ENCODE measurements around the gene HGF. TPM values are rescaled to one million over a fixed set of nuclear protein-coding genes. Genes with fewer than 3 reads are reported as not detected.

Gene HGF
- polyA plus RNA-seq, 1 of the 3 experiments (the other 2 are of a cell fraction), result 1.5 TPM

DNA sequence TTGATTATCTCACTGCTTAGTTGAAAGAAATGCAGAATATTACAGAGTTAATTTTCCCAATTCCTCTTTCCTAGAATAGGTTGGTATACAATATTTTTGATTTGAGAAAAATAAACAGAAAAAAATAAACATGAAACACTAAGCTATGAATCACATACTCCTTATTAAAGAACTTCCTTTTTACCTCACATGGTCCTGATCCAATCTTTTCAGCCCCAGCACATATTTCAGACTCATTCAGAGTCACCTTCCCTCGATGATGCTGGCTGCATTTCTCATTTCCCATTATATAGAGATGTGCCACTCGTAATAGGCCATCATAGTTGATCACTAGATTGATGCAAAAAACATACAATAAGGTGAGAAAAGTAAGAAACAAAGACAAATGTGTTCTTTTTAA, 64.6 kb downstream of the HGF start (continued):
- TF ChIP-seq REST (IDR thresholded peaks at IDR 0.05; ENCODE audit: low read depth, low read length) (no peak), MXI1 (IDR thresholded peaks at IDR 0.05; ENCODE audit: low read depth, low read length) (no peak), TEAD4 (IDR thresholded peaks at IDR 0.05; ENCODE audit: borderline replicate concordance, insufficient read depth) (no peak), NRF1 (IDR thresholded peaks at IDR 0.05; ENCODE audit: low read depth, low read length) (no peak)
- TF ChIP-seq, protein P1, sequence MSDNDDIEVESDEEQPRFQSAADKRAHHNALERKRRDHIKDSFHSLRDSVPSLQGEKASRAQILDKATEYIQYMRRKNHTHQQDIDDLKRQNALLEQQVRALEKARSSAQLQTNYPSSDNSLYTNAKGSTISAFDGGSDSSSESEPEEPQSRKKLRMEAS (IDR thresholded peaks at IDR 0.05; ENCODE audit: low read depth), result no peak

GRCh38 chr7:81704595-81704994, 65.3 kb downstream of the HGF start:
- Histone ChIP-seq H3F3A (replicated peaks; ENCODE audit: insufficient read depth) (no peaks in the 10 kb centered on the region), H3K4me1 (ENCODE audit: control insufficient read depth in 1 of 2, insufficient read depth in 2 of 2, low read depth in 1 of 2, low read length in 1 of 2) (peaks cover 0 to 4% of the 10 kb centered on the region in 2 experiments; a peak in 1 of 4 replicates), H3K4me3 (ENCODE audit: low read depth in 2 of 2, low read length in 1 of 2) (no peak overlapping the region), H3K9me2 (no peaks in the 10 kb centered on the region), H3K4me2 (no peak overlapping the region), H3K27ac (ENCODE audit: low read depth in 2 of 2, low read length in 1 of 2) (no peak overlapping the region; a peak in 2 of 4 replicates), H2AFZ (ENCODE audit: low read depth) (peak overlapping the region; percentile 7; the same call in 1 of the 2 replicates), H3K27me3 (ENCODE audit: insufficient read depth) (no peaks in the 10 kb centered on the region), H3K9ac (no peak overlapping the region), H3K36me3 (replicated peaks in 1 of 2; ENCODE audit: control insufficient read depth in 1 of 2, insufficient read depth in 2 of 2, low read length in 1 of 2) (no peaks in the 10 kb centered on the region), H3K79me2 (ENCODE audit: insufficient read depth) (no peaks in the 10 kb centered on the region), H3K9me3 (no peaks in the 10 kb centered on the region), H4K20me1 (ENCODE audit: insufficient read depth) (no peaks in the 10 kb centered on the region)
- no peak for DNase-seq
- 90% methylated on average over 3 of the region's 3 CpGs for WGBS (ENCODE audit: low lambda C conversion rate)
- ChIA-PET POLR2A (no interaction called here), CTCF (interaction anchor here (0.7 to 1.7 kb wide), 4 partner anchors 12 to 22 kb away, joined by 3 to 4 read pairs (median 4); no protein-coding TSS in a partner anchor)
- TF ChIP-seq SIN3A (IDR thresholded peaks at IDR 0.05; ENCODE audit: borderline replicate concordance, low read depth, low read length), result no peak
- TF ChIP-seq, protein P1 (IDR thresholded peaks at IDR 0.05; ENCODE audit: low read depth), result no peak
- no peak for TF ChIP-seq RAD21 (IDR thresholded peaks at IDR 0.05; ENCODE audit: low read length)
- TF ChIP-seq JUND (IDR thresholded peaks at IDR 0.05), result no peak
- TF ChIP-seq IRF3 (IDR thresholded peaks at IDR 0.05; ENCODE audit: low read depth, low read length), result no peak
- TF ChIP-seq RFX5 (IDR thresholded peaks at IDR 0.05; ENCODE audit: low read length), result no peak
- no peak for TF ChIP-seq TCF12 (IDR thresholded peaks at IDR 0.05)

Data from SK-N-SH (cell line).